GM12878 (cell line): ENCODE measurements around the gene TRAPPC2. TPM values are rescaled to one million over a fixed set of nuclear protein-coding genes. Genes with fewer than 3 reads are reported as not detected.
A peak's percentile ranks its signal among the peaks of the same experiment; 100 is the strongest.

Source experiments
- ASH2L ChIP-seq: fragments of 300-600, 200-600 bp; sonication (generic); IDR thresholded peaks from 2 replicates; pipeline ENCODE4 v1.6.1; 2017; ENCODE audit warnings: low read depth, mild to moderate bottlenecking, borderline replicate concordance
- ATF7 ChIP-seq: fragments of 450-650 bp; IDR thresholded peaks from 2 replicates; pipeline ENCODE4 v1.6.1; 2016; ENCODE audit warnings: low read depth, mild to moderate bottlenecking
- CEBPB ChIP-seq, 2 experiments: fragments of 150-350 bp in 1 of 2; IDR thresholded peaks; 2 replicates each; pipeline ENCODE4 v1.6.1; 2012 to 2014; ENCODE audit warnings: low read depth in 2 of 2, low read length in 2 of 2, borderline replicate concordance in 1 of 2, inconsistent platforms in 1 of 2
- CHD4 ChIP-seq: fragments of 200-600 bp; sonication (generic); IDR thresholded peaks from 2 replicates; pipeline ENCODE4 v1.6.1; 2016; ENCODE audit warnings: mild to moderate bottlenecking
- CREM ChIP-seq: IDR thresholded peaks from 2 replicates; pipeline ENCODE4 v1.6.1; 2014; ENCODE audit warnings: antibody characterized with exemption, low read depth
- MEF2A ChIP-seq: IDR thresholded peaks from 2 replicates; pipeline ENCODE4 v1.6.1; 2011; ENCODE audit warnings: low read depth, mild to moderate bottlenecking, low read length, moderate library complexity; ENCODE audit not compliant: insufficient read depth
- MLLT1 ChIP-seq: fragments of 450-650 bp; IDR thresholded peaks from 2 replicates; pipeline ENCODE4 v1.6.1; 2016; ENCODE audit warnings: mild to moderate bottlenecking
- MTA3 ChIP-seq: IDR thresholded peaks from 2 replicates; pipeline ENCODE4 v1.6.1; 2012; ENCODE audit warnings: low read length, inconsistent platforms, borderline replicate concordance
- NFYA ChIP-seq: IDR thresholded peaks from 2 replicates; pipeline ENCODE4 v1.6.1; 2011; ENCODE audit warnings: low read depth, mild to moderate bottlenecking, low read length, improper control_type of control experiment, borderline replicate concordance
- RAD21 ChIP-seq: IDR thresholded peaks from 2 replicates; pipeline ENCODE4 v1.6.1; 2011; ENCODE audit warnings: mild to moderate bottlenecking, low read depth, low read length, moderate library complexity; ENCODE audit not compliant: insufficient read depth
- RFX5 ChIP-seq: IDR thresholded peaks from 2 replicates; pipeline ENCODE4 v1.6.1; 2011; ENCODE audit warnings: low read depth, low read length, improper control_type of control experiment
- SKIL ChIP-seq: fragments of 450-650 bp; IDR thresholded peaks from 2 replicates; pipeline ENCODE4 v1.6.1; 2017; ENCODE audit warnings: mild to moderate bottlenecking, low read depth, inconsistent platforms; ENCODE audit not compliant: poor library complexity, severe bottlenecking
- SMARCA5 ChIP-seq: fragments of 450-650 bp; IDR thresholded peaks from 2 replicates; pipeline ENCODE4 v1.6.1; 2017; ENCODE audit warnings: mild to moderate bottlenecking
- TBL1XR1 ChIP-seq: IDR thresholded peaks from 2 replicates; pipeline ENCODE4 v1.6.1; 2012; ENCODE audit warnings: low read depth, low read length, improper control_type of control experiment
- TCF12 ChIP-seq: IDR thresholded peaks from 2 replicates; pipeline ENCODE4 v1.6.1; 2011; ENCODE audit warnings: low read depth, mild to moderate bottlenecking, low read length
- polyA plus RNA-seq, 11 experiments: library from polyadenylated mRNA; depleted of rRNA in 4 of 11; unstranded in 6 of 11; stranded (reverse) in 5 of 11; fragments of >200 nt; fragmentation: Nextera tagmentation in 4 of 11; fragmentation: Illumina TruSeq in 1 of 11; extraction: Ambion mirVana in 4 of 11; extraction: Trizol in 1 of 11; gene quantifications; 1 replicate in 1 of 11; 2 replicates in 10 of 11; pipeline versions ENCODE4 v1.2.1 to v1.2.3, GENCODE V29; 2011 to 2016; ENCODE audit warnings: inconsistent platforms in 2 of 11, missing spikeins in 2 of 11, low read depth in 1 of 11
- total RNA-seq, 4 experiments: library from RNA; depleted of rRNA in 3 of 4; stranded (reverse); fragments of >200 nt in 3 of 4; fragmentation: Illumina TruSeq in 1 of 4; extraction: Trizol in 1 of 4; gene quantifications; 2 replicates each; pipeline versions ENCODE4 v1.2.1 to v1.2.3, GENCODE V29; 2013 to 2021
- TF ChIP-seq, protein P1 (sequence below): IDR thresholded peaks from 2 replicates; pipeline ENCODE4 v1.6.1; 2012; ENCODE audit warnings: low read length, inconsistent platforms
- TF ChIP-seq, protein P2 (sequence below): fragments of 450-650 bp; IDR thresholded peaks from 2 replicates; pipeline ENCODE4 v1.6.1; 2017; ENCODE audit warnings: low read depth, mild to moderate bottlenecking, moderate library complexity
- TF ChIP-seq, protein P3 (sequence below): fragments of 450-650 bp; formaldehyde crosslinking; IDR thresholded peaks from 2 replicates; pipeline ENCODE4 v1.4.0; 2020; ENCODE audit warnings: mild to moderate bottlenecking, moderate library complexity

Gene TRAPPC2
- total and polyA plus RNA-seq, 10 of the 15 experiments (the other 5 are each of a cell fraction or from before 2014, with no cell fraction given) = 12.4 to 28.4 (median 21.3) TPM

DNA sequence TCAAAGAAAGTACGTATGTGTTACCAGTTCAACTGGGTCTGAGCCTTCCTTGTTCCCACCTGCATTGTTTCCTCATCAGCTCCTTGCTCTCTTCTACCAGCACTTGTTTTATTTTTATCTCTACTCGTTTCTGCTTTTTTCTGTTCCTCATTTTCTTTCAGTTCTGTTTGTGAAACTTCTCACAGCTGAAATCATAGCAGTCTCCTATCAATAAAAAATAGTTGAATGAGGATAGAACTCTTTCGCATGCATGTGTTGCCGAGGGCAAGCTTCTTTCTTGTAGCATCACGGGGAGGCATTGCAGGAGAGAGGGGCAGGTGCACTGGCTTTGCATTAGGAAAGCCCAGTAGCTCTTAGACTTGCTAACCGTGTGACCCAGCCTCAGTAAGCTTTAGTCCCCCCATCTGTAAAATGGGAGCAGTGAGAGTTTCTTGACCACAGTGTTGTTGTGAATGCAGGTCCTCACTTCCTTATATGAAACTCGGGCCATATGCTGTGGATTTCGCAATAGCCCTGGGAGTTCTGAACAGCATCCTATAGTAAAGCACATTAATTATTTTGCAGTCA, 24.8 kb upstream of the TRAPPC2 start (continued):
- TF ChIP-seq, protein P1, sequence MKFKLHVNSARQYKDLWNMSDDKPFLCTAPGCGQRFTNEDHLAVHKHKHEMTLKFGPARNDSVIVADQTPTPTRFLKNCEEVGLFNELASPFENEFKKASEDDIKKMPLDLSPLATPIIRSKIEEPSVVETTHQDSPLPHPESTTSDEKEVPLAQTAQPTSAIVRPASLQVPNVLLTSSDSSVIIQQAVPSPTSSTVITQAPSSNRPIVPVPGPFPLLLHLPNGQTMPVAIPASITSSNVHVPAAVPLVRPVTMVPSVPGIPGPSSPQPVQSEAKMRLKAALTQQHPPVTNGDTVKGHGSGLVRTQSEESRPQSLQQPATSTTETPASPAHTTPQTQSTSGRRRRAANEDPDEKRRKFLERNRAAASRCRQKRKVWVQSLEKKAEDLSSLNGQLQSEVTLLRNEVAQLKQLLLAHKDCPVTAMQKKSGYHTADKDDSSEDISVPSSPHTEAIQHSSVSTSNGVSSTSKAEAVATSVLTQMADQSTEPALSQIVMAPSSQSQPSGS = peak; percentile 38; the same call in 1 of the 2 replicates
- TF ChIP-seq RFX5 (no peak), TBL1XR1 (no peak), ATF7 (peak; percentile 64), NFYA (no peak), CREM (no peak; the same call in 1 of the 2 replicates), ASH2L (no peak), CHD4 (no peak), RAD21 (no peak), MTA3 (no peak), SKIL (no peak), MEF2A (peak; percentile 78), TCF12 (0 out of 2 replicates have a peak, but pooled peaks have one; percentile 11), CEBPB (IDR thresholded peaks at IDR 0.05; ENCODE audit: borderline replicate concordance in 1 of 2, low read depth in 2 of 2, low read length in 2 of 2) (peak; percentile 40 to 88; a peak in 2 of 4 replicates), SMARCA5 (peak; percentile 86; the same call in 1 of the 2 replicates), MLLT1 (no peak; the same call in 1 of the 2 replicates)
- TF ChIP-seq, protein P2, sequence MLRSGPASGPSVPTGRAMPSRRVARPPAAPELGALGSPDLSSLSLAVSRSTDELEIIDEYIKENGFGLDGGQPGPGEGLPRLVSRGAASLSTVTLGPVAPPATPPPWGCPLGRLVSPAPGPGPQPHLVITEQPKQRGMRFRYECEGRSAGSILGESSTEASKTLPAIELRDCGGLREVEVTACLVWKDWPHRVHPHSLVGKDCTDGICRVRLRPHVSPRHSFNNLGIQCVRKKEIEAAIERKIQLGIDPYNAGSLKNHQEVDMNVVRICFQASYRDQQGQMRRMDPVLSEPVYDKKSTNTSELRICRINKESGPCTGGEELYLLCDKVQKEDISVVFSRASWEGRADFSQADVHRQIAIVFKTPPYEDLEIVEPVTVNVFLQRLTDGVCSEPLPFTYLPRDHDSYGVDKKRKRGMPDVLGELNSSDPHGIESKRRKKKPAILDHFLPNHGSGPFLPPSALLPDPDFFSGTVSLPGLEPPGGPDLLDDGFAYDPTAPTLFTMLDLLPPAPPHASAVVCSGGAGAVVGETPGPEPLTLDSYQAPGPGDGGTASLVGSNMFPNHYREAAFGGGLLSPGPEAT = peak; percentile 74
- TF ChIP-seq, protein P3, sequence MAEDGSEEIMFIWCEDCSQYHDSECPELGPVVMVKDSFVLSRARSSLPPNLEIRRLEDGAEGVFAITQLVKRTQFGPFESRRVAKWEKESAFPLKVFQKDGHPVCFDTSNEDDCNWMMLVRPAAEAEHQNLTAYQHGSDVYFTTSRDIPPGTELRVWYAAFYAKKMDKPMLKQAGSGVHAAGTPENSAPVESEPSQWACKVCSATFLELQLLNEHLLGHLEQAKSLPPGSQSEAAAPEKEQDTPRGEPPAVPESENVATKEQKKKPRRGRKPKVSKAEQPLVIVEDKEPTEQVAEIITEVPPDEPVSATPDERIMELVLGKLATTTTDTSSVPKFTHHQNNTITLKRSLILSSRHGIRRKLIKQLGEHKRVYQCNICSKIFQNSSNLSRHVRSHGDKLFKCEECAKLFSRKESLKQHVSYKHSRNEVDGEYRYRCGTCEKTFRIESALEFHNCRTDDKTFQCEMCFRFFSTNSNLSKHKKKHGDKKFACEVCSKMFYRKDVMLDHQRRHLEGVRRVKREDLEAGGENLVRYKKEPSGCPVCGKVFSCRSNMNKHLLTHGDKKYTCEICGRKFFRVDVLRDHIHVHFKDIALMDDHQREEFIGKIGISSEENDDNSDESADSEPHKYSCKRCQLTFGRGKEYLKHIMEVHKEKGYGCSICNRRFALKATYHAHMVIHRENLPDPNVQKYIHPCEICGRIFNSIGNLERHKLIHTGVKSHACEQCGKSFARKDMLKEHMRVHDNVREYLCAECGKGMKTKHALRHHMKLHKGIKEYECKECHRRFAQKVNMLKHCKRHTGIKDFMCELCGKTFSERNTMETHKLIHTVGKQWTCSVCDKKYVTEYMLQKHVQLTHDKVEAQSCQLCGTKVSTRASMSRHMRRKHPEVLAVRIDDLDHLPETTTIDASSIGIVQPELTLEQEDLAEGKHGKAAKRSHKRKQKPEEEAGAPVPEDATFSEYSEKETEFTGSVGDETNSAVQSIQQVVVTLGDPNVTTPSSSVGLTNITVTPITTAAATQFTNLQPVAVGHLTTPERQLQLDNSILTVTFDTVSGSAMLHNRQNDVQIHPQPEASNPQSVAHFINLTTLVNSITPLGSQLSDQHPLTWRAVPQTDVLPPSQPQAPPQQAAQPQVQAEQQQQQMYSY (CRISPR knock-in tag) = no peak
